GM23338 (cell line): ENCODE measurements around the gene NUTM1. TPM values are rescaled to one million over a fixed set of nuclear protein-coding genes. Genes with fewer than 3 reads are reported as not detected.

Experiments used
- ATAC-seq: fragments of 200-7000 bp; cut with Tn5 transposase; 3 replicates; pipeline ENCODE4 v1.9.1; 2020
- DNase-seq: peaks from one replicate; pipeline ENCODE4 v3.0.0-alpha.2; 2015; ENCODE audit warnings: low spot score
- H2AFZ ChIP-seq: fragments of 200-600 bp; sonication (generic); 2 replicates; pipeline ENCODE4 v1.8.0; 2016; ENCODE audit warnings: antibody characterized with exemption, mild to moderate bottlenecking, moderate library complexity
- H3F3A ChIP-seq: fragments of 200-600 bp; sonication (generic); replicated peaks from 2 replicates; pipeline ENCODE4 v1.8.0; 2017; ENCODE audit warnings: antibody characterized with exemption, mixed run types, low read depth
- H3K27ac ChIP-seq: fragments of 200-600 bp; sonication (generic); 2 replicates; pipeline ENCODE4 v1.6.1; 2016; ENCODE audit warnings: low read depth
- H3K27me3 ChIP-seq: fragments of 200-600 bp; sonication (generic); 2 replicates; pipeline ENCODE4 v1.8.0; 2016; ENCODE audit warnings: mild to moderate bottlenecking, mixed run types, moderate library complexity; ENCODE audit not compliant: insufficient read depth
- H3K36me3 ChIP-seq: fragments of 200-600 bp; sonication (generic); 2 replicates; pipeline ENCODE4 v1.8.0; 2016; ENCODE audit warnings: mild to moderate bottlenecking; ENCODE audit not compliant: insufficient read depth
- H3K4me1 ChIP-seq: fragments of 200-600 bp; sonication (generic); 2 replicates; pipeline ENCODE4 v1.8.0; 2016; ENCODE audit warnings: mild to moderate bottlenecking, moderate library complexity; ENCODE audit not compliant: insufficient read depth
- H3K4me2 ChIP-seq: fragments of 200-600 bp; sonication (generic); 2 replicates; pipeline ENCODE4 v1.7.1; 2017; ENCODE audit warnings: mixed run types
- H3K4me3 ChIP-seq: fragments of 200-600 bp; sonication (generic); 2 replicates; pipeline ENCODE4 v1.6.1; 2016; ENCODE audit warnings: mixed run types
- H3K79me2 ChIP-seq: fragments of 200-600 bp; sonication (generic); replicated peaks from 2 replicates; pipeline ENCODE4 v1.8.0; 2017; ENCODE audit warnings: mild to moderate bottlenecking; ENCODE audit not compliant: insufficient read depth
- H3K9me2 ChIP-seq: fragments of 200-600 bp; sonication (generic); 2 replicates; pipeline ENCODE4 v1.8.0; 2017; ENCODE audit not compliant: insufficient read depth
- H4K20me1 ChIP-seq: fragments of 200-600 bp; sonication (generic); replicated peaks from 2 replicates; pipeline ENCODE4 v1.8.0; 2017; ENCODE audit warnings: mild to moderate bottlenecking; ENCODE audit not compliant: insufficient read depth
- H3K27ac Mint-ChIP-seq: 2 replicates; pipeline ENCODE4 v1.8.0; 2020; ENCODE audit warnings: inconsistent platforms, mild to moderate bottlenecking, moderate library complexity, mixed read lengths
- H3K27me3 Mint-ChIP-seq: 3 replicates; pipeline ENCODE4 v1.8.0; 2022; ENCODE audit warnings: low read depth, mild to moderate bottlenecking, moderate library complexity, mixed read lengths, inconsistent platforms; ENCODE audit not compliant: insufficient read depth, poor library complexity
- H3K36me3 Mint-ChIP-seq: 3 replicates; pipeline ENCODE4 v1.8.0; 2021; ENCODE audit warnings: low read depth, mild to moderate bottlenecking, inconsistent platforms, moderate library complexity, mixed read lengths
- H3K4me1 Mint-ChIP-seq: 3 replicates; pipeline ENCODE4 v1.8.0; 2020; ENCODE audit warnings: mild to moderate bottlenecking, inconsistent platforms, mixed read lengths
- H3K4me3 Mint-ChIP-seq: 3 replicates; pipeline ENCODE4 v1.8.0; 2021; ENCODE audit warnings: moderate library complexity, mild to moderate bottlenecking, inconsistent platforms, mixed read lengths
- H3K9me3 Mint-ChIP-seq: 3 replicates; pipeline ENCODE4 v1.8.0; 2020; ENCODE audit warnings: moderate library complexity, mild to moderate bottlenecking, inconsistent platforms, mixed read lengths
- CREB1 ChIP-seq: fragments of 250-450 bp; sonication (Bioruptor Pico); IDR thresholded peaks from 2 replicates; pipeline ENCODE4 v1.5.0; 2020; ENCODE audit warnings: low read depth, mild to moderate bottlenecking, moderate library complexity
- CTCF ChIP-seq, 2 experiments: fragments of 200-600 bp in 1 of 2; sonication (generic) in 1 of 2; conservative IDR thresholded peaks; 2 replicates each; pipeline versions ENCODE4 v1.5.1 to v1.6.1; 2016 to 2017; ENCODE audit warnings: antibody characterized with exemption in 2 of 2, low read depth in 2 of 2, mild to moderate bottlenecking in 2 of 2, moderate library complexity in 1 of 2
- EZH2 ChIP-seq: fragments of 200-600 bp; sonication (generic); IDR thresholded peaks from one replicate; pipeline ENCODE4 v1.8.0; 2017; ENCODE audit warnings: antibody characterized with exemption, mild to moderate bottlenecking, low read depth; ENCODE audit not compliant: unreplicated experiment
- EZH2phosphoT487 ChIP-seq: fragments of 200-600 bp; sonication (generic); IDR thresholded peaks from one replicate; pipeline ENCODE4 v1.8.1; 2018; ENCODE audit warnings: antibody characterized with exemption; ENCODE audit not compliant: unreplicated experiment
- JUNB ChIP-seq: IDR thresholded peaks from one replicate; pipeline ENCODE4 v1.6.1; 2016; ENCODE audit warnings: antibody characterized with exemption; ENCODE audit not compliant: unreplicated experiment
- NANOG ChIP-seq: IDR thresholded peaks from 2 replicates; pipeline ENCODE4 v1.6.1; 2016; ENCODE audit warnings: antibody characterized with exemption, borderline replicate concordance
- POLR2AphosphoS5 ChIP-seq: IDR thresholded peaks from 2 replicates; pipeline ENCODE4 v1.6.1; 2016; ENCODE audit warnings: antibody characterized with exemption, low read depth
- STAT1 ChIP-seq: IDR thresholded peaks from one replicate; pipeline ENCODE4 v1.6.1; 2016; ENCODE audit warnings: antibody characterized with exemption; ENCODE audit not compliant: unreplicated experiment
- ZNF331 ChIP-seq: fragments of 250-450 bp; sonication (Bioruptor Pico); IDR thresholded peaks from 2 replicates; pipeline ENCODE4 v1.5.0; 2020; ENCODE audit warnings: low read depth, mild to moderate bottlenecking, moderate library complexity
- polyA plus RNA-seq: library from polyadenylated mRNA; unstranded; fragments of >200 nt; fragmentation: Nextera tagmentation; extraction: Ambion mirVana; gene quantifications from 2 replicates; pipeline ENCODE4 v1.2.1, GENCODE V29; 2016
- total RNA-seq: library from RNA; depleted of rRNA; stranded (reverse); fragments of >200 nt; shearing (Covaris generic); gene quantifications from 2 replicates; pipeline ENCODE4 v1.2.3, GENCODE V29; 2014
- TF ChIP-seq, protein P1 (sequence below): fragments of 250-450 bp; sonication (Bioruptor Pico); IDR thresholded peaks from 2 replicates; pipeline ENCODE4 v1.5.0; 2020; ENCODE audit warnings: mild to moderate bottlenecking, moderate library complexity
- TF ChIP-seq, protein P2 (sequence below): IDR thresholded peaks from 2 replicates; pipeline ENCODE4 v1.6.1; 2016; ENCODE audit warnings: antibody characterized with exemption
- TF ChIP-seq, protein P3 (sequence below): IDR thresholded peaks from one replicate; pipeline ENCODE4 v1.6.1; 2018; ENCODE audit warnings: antibody characterized with exemption; ENCODE audit not compliant: unreplicated experiment

The NUTM1 gene
- total and polyA plus RNA-seq, 2 experiments from 2014 or later, result 0.16 to 1.2 TPM

DNA sequence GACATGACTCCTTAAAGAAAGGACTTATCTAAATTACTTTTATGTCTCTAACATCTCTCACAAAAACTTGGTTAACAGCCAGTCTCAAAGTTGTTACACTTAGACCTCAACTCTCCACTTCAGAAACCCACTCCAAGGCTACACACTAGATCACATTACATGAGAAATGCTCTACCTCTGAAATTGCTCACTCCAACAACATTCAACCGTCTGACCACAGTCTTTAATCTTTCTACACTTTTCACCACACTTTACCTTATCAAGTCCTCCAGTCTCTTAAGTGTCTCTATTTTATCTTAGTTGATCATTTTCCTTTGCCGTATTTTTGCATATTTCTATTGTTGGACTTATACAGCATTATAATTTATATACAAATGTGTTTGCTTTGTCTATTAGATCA is 11.3 kb upstream of the NUTM1 start:
- no peak for ATAC-seq
- H3K4me3 ChIP-seq, result no peak overlapping the region
- no peak overlapping the region for H2AFZ ChIP-seq
- Mint-ChIP-seq H3K27ac (no peak overlapping the region), H3K27me3 (no peaks in the 10 kb centered on the region), H3K9me3 (no peaks in the 10 kb centered on the region), H3K4me1 (peaks cover 3% of the 10 kb centered on the region), H3K36me3 (no peaks in the 10 kb centered on the region), H3K4me3 (no peak overlapping the region)
- H3F3A ChIP-seq, result no peaks in the 10 kb centered on the region
- peaks cover 6% of the 10 kb centered on the region; the same call in 1 of the 2 replicates for H4K20me1 ChIP-seq
- H3K4me2 ChIP-seq, result no peak overlapping the region
- H3K4me1 ChIP-seq, result peaks cover 9% of the 10 kb centered on the region
- H3K36me3 ChIP-seq, result no peaks in the 10 kb centered on the region
- DNase-seq, result no peak
- no peak overlapping the region for H3K27ac ChIP-seq
- H3K79me2 ChIP-seq, result no peaks in the 10 kb centered on the region
- no peaks in the 10 kb centered on the region for H3K27me3 ChIP-seq
- no peaks in the 10 kb centered on the region for H3K9me2 ChIP-seq
- TF ChIP-seq JUNB (no peak), EZH2 (no peak), POLR2AphosphoS5 (no peak), EZH2phosphoT487 (no peak), STAT1 (no peak), ZNF331 (CRISPR knock-in tag) (no peak), NANOG (no peak), CTCF (conservative IDR thresholded peaks at IDR 0.05; ENCODE audit: low read depth in 2 of 2) (no peak), CREB1 (CRISPR knock-in tag) (no peak)
- TF ChIP-seq, protein P1, sequence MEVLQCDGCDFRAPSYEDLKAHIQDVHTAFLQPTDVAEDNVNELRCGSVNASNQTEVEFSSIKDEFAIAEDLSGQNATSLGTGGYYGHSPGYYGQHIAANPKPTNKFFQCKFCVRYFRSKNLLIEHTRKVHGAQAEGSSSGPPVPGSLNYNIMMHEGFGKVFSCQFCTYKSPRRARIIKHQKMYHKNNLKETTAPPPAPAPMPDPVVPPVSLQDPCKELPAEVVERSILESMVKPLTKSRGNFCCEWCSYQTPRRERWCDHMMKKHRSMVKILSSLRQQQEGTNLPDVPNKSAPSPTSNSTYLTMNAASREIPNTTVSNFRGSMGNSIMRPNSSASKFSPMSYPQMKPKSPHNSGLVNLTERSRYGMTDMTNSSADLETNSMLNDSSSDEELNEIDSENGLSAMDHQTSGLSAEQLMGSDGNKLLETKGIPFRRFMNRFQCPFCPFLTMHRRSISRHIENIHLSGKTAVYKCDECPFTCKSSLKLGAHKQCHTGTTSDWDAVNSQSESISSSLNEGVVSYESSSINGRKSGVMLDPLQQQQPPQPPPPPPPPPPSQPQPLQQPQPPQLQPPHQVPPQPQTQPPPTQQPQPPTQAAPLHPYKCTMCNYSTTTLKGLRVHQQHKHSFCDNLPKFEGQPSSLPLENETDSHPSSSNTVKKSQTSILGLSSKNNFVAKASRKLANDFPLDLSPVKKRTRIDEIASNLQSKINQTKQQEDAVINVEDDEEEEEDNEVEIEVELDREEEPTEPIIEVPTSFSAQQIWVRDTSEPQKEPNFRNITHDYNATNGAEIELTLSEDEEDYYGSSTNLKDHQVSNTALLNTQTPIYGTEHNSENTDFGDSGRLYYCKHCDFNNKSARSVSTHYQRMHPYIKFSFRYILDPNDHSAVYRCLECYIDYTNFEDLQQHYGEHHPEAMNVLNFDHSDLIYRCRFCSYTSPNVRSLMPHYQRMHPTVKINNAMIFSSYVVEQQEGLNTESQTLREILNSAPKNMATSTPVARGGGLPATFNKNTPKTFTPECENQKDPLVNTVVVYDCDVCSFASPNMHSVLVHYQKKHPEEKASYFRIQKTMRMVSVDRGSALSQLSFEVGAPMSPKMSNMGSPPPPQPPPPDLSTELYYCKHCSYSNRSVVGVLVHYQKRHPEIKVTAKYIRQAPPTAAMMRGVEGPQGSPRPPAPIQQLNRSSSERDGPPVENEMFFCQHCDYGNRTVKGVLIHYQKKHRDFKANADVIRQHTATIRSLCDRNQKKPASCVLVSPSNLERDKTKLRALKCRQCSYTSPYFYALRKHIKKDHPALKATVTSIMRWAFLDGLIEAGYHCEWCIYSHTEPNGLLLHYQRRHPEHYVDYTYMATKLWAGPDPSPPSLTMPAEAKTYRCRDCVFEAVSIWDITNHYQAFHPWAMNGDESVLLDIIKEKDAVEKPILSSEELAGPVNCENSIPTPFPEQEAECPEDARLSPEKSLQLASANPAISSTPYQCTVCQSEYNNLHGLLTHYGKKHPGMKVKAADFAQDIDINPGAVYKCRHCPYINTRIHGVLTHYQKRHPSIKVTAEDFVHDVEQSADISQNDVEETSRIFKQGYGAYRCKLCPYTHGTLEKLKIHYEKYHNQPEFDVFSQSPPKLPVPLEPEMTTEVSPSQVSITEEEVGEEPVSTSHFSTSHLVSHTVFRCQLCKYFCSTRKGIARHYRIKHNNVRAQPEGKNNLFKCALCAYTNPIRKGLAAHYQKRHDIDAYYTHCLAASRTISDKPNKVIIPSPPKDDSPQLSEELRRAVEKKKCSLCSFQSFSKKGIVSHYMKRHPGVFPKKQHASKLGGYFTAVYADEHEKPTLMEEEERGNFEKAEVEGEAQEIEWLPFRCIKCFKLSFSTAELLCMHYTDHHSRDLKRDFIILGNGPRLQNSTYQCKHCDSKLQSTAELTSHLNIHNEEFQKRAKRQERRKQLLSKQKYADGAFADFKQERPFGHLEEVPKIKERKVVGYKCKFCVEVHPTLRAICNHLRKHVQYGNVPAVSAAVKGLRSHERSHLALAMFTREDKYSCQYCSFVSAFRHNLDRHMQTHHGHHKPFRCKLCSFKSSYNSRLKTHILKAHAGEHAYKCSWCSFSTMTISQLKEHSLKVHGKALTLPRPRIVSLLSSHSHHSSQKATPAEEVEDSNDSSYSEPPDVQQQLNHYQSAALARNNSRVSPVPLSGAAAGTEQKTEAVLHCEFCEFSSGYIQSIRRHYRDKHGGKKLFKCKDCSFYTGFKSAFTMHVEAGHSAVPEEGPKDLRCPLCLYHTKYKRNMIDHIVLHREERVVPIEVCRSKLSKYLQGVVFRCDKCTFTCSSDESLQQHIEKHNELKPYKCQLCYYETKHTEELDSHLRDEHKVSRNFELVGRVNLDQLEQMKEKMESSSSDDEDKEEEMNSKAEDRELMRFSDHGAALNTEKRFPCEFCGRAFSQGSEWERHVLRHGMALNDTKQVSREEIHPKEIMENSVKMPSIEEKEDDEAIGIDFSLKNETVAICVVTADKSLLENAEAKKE (CRISPR knock-in tag), result no peak
- TF ChIP-seq, protein P2, sequence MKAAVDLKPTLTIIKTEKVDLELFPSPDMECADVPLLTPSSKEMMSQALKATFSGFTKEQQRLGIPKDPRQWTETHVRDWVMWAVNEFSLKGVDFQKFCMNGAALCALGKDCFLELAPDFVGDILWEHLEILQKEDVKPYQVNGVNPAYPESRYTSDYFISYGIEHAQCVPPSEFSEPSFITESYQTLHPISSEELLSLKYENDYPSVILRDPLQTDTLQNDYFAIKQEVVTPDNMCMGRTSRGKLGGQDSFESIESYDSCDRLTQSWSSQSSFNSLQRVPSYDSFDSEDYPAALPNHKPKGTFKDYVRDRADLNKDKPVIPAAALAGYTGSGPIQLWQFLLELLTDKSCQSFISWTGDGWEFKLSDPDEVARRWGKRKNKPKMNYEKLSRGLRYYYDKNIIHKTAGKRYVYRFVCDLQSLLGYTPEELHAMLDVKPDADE, result no peak
- TF ChIP-seq, protein P3, sequence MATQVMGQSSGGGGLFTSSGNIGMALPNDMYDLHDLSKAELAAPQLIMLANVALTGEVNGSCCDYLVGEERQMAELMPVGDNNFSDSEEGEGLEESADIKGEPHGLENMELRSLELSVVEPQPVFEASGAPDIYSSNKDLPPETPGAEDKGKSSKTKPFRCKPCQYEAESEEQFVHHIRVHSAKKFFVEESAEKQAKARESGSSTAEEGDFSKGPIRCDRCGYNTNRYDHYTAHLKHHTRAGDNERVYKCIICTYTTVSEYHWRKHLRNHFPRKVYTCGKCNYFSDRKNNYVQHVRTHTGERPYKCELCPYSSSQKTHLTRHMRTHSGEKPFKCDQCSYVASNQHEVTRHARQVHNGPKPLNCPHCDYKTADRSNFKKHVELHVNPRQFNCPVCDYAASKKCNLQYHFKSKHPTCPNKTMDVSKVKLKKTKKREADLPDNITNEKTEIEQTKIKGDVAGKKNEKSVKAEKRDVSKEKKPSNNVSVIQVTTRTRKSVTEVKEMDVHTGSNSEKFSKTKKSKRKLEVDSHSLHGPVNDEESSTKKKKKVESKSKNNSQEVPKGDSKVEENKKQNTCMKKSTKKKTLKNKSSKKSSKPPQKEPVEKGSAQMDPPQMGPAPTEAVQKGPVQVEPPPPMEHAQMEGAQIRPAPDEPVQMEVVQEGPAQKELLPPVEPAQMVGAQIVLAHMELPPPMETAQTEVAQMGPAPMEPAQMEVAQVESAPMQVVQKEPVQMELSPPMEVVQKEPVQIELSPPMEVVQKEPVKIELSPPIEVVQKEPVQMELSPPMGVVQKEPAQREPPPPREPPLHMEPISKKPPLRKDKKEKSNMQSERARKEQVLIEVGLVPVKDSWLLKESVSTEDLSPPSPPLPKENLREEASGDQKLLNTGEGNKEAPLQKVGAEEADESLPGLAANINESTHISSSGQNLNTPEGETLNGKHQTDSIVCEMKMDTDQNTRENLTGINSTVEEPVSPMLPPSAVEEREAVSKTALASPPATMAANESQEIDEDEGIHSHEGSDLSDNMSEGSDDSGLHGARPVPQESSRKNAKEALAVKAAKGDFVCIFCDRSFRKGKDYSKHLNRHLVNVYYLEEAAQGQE, result no peak
